ENCODE measurements around the gene SEC61A2. TPM values are rescaled to one million over a fixed set of nuclear protein-coding genes. Genes with fewer than 3 reads are reported as not detected.

SEC61A2 gene
- total RNA-seq, 3 donors from 2014 or later (not counting 1 experiment from before 2014, with no cell fraction given) = 16.6 to 22.2 (median 17.4) TPM

DNA sequence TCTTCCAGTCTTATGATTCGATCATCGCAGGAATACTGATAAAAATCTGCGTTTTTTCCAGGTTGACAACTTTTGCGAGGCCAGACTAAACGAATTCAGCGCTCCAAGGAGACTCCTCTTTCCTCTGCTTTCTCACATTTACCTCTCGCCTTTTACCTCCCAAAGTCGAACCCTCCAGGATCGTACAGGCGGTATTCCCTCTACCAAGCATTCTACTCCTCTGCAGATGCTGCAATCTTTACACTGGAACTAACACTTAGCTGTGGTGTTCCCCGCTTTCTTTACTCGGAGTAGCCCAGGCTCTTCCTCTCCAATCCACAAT, 65.8 kb downstream of the SEC61A2 start:
- Mint-ChIP-seq H3K27me3 (ENCODE audit: low read depth in 2 of 2) (no peaks in the 10 kb centered on the region), H3K4me1 (peaks cover 48 to 54% of the 10 kb centered on the region in 2 donors), H3K9me3 (no peaks in the 10 kb centered on the region), H3K27ac (peak overlapping the region; percentile 97 to 99), H3K4me3 (peak overlapping the region; percentile 98), H3K36me3 (no peaks in the 10 kb centered on the region)
- intact Hi-C loops (cut with micrococcal nuclease) = loop anchor here (2.0 to 10.0 kb wide), 4 partner anchors 63 to 910 kb away; partner anchors contain the start of genes OPTN and UPF2
- peaks cover 20% of the 10 kb centered on the region for H3K4me1 ChIP-seq (ENCODE audit: control insufficient read depth, insufficient read depth, low read length)
- H3K27ac ChIP-seq (ENCODE audit: low read length) = peak overlapping the region; percentile 93
- H3K36me3 ChIP-seq (ENCODE audit: control insufficient read depth, insufficient read depth, low read length) = peaks cover 9% of the 10 kb centered on the region
- TF ChIP-seq, protein P1, sequence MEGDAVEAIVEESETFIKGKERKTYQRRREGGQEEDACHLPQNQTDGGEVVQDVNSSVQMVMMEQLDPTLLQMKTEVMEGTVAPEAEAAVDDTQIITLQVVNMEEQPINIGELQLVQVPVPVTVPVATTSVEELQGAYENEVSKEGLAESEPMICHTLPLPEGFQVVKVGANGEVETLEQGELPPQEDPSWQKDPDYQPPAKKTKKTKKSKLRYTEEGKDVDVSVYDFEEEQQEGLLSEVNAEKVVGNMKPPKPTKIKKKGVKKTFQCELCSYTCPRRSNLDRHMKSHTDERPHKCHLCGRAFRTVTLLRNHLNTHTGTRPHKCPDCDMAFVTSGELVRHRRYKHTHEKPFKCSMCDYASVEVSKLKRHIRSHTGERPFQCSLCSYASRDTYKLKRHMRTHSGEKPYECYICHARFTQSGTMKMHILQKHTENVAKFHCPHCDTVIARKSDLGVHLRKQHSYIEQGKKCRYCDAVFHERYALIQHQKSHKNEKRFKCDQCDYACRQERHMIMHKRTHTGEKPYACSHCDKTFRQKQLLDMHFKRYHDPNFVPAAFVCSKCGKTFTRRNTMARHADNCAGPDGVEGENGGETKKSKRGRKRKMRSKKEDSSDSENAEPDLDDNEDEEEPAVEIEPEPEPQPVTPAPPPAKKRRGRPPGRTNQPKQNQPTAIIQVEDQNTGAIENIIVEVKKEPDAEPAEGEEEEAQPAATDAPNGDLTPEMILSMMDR (IDR thresholded peaks at IDR 0.05) = no peak
- H3K27me3 ChIP-seq (ENCODE audit: control insufficient read depth, insufficient read depth, low read length) = no peaks in the 10 kb centered on the region
- WGBS (ENCODE audit: insufficient coverage) = 0% methylated on average over 12 of the region's 12 CpGs
- DNase-seq = no peak
- peak overlapping the region; percentile 92 for H3K4me3 ChIP-seq (ENCODE audit: low read length)
- no peaks in the 10 kb centered on the region for H3K9me3 ChIP-seq (ENCODE audit: control insufficient read depth, insufficient read depth, low read length)
- peak in 2 of 3 donors; percentile 3 to 4 for ATAC-seq

DNA sequence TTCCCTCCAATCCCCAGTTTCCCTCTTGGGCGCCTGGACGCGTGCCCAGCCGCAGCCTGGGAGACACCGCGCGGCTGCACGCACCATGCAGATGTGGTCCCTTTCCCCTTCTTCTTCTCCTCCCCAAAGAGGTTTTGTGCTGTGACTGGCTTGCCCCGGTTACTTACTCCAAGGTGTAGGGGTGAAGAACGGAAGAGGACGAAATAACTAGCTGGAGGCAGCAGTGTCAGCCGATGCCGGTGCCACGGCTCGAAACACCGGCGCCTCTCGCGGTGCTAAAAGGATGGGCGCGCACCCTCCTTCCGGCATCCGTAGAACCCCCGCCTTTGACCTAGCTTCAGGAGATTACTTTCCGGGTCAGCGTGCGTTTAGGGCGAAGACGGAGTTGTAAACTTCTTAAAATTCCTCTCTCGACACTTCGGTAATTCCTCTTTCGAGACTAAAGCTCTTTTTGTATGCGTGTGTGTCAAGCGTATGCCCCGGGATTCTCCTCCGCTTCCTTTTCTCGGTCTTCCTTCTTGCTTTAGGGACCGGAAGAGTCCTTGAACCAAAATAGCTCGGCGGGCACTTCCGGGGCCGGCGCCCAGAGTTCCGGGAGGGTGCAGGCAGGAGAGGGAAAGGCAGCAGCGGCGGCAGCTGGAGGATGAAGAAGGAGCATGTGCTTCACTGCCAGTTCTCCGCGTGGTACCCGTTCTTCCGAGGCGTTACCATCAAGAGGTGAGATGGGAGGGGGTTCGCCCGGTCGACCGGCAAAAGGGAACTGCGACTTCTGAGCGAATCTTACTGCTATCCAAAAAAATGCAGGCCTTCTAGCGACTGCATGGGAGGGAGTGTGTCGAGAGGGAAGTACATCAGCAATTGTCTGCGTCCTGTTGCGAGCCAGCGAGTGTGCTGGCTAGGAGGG, 66.4 kb downstream of the SEC61A2 start, which contains the start of the genes CDC123 and NUDT5:
CDC123 (plus strand) TSS at position 586 of the 904 bp plus-strand sequence; CDS start at position 644, 58 bp downstream.
NUDT5 (minus strand) TSS at position 289 of the 904 bp plus-strand sequence. CDS start 9,600 bp downstream, outside the sequence.
- H3K27ac Mint-ChIP-seq = peak within 1 kb of the TSS; percentile 97 to 99

DNA sequence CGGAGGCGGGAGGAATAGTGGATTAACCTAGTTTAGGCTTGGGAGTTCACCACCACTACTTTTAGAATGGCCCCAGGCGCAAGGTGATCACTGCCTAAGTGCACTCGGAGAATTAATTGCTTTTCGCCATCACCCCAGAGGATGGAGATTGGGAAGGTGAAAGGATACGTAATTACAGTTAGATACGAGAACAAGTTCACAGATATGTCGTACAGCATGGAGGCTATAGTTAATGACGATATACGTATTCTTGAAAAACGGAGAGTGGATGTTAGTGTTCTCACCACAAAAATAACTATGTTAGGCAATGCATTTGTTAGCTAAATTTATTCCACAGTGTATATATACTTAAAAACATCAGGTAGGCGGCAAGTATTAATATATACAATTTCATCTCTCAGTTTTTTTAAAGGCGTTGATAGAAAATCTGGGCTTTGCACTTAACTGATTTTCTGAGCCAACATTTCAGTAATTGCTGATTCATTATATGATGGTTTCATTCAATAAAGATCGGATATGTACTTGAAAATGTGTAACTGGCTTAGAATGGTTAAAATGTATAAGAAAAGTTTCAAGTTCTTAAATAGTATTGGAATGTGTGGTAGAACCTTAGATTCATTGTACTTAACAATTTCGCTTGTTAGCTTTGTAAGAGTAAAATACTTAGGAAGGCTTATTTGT, 67.2 kb downstream of the SEC61A2 start:
- peak overlapping the region; percentile 97 to 99 for H3K27ac Mint-ChIP-seq
- peak overlapping the region; percentile 98 for H3K4me3 Mint-ChIP-seq
- Histone ChIP-seq H3K27me3 (ENCODE audit: control insufficient read depth, insufficient read depth, low read length) (no peaks in the 10 kb centered on the region), H3K4me3 (ENCODE audit: low read length) (peak overlapping the region; percentile 92), H3K4me1 (ENCODE audit: control insufficient read depth, insufficient read depth, low read length) (peaks cover 26% of the 10 kb centered on the region), H3K27ac (ENCODE audit: low read length) (peak overlapping the region; percentile 93), H3K36me3 (ENCODE audit: control insufficient read depth, insufficient read depth, low read length) (peaks cover 13% of the 10 kb centered on the region), H3K9me3 (ENCODE audit: control insufficient read depth, insufficient read depth, low read length) (no peaks in the 10 kb centered on the region)
- WGBS (ENCODE audit: insufficient coverage) = 10% methylated on average over 14 of the region's 15 CpGs
- H3K27me3 Mint-ChIP-seq (ENCODE audit: low read depth in 2 of 2) = no peaks in the 10 kb centered on the region
- no peak for ATAC-seq
- intact Hi-C loops (cut with micrococcal nuclease) = loop anchor here (5.0 to 10.0 kb wide), 2 partner anchors 64 to 908 kb away; partner anchors contain the start of gene OPTN
- TF ChIP-seq, protein P1 (IDR thresholded peaks at IDR 0.05) = no peak
- peaks cover 51 to 63% of the 10 kb centered on the region in 2 donors for H3K4me1 Mint-ChIP-seq
- no peaks in the 10 kb centered on the region for H3K36me3 Mint-ChIP-seq
- no peak for DNase-seq
- H3K9me3 Mint-ChIP-seq = no peaks in the 10 kb centered on the region

More for the DNA sequence above, 66.4 kb downstream of the SEC61A2 start, which contains the start of the genes CDC123 and NUDT5:
- intact Hi-C loops (cut with micrococcal nuclease) = loop anchor here (2.0 to 10.0 kb wide), 4 partner anchors 64 to 909 kb away; partner anchors contain the start of genes OPTN and UPF2
- H3K4me1 ChIP-seq (ENCODE audit: control insufficient read depth, insufficient read depth, low read length) = peaks cover 20% of the 10 kb centered on the region
- peak within 1 kb of the TSS; percentile 93 for H3K27ac ChIP-seq (ENCODE audit: low read length)
- H3K9me3 ChIP-seq (ENCODE audit: control insufficient read depth, insufficient read depth, low read length) = no peaks in the 10 kb centered on the region
- Mint-ChIP-seq H3K36me3 (no peaks in the 10 kb centered on the region), H3K9me3 (no peaks in the 10 kb centered on the region), H3K27me3 (ENCODE audit: low read depth in 2 of 2) (no peaks in the 10 kb centered on the region), H3K4me1 (peaks cover 48 to 55% of the 10 kb centered on the region in 2 donors), H3K4me3 (peak within 1 kb of the TSS; percentile 98)
- DNase-seq (peak; percentile 76 to 92), ATAC-seq (peak; percentile 93 to 96 (median 94))
- H3K36me3 ChIP-seq (ENCODE audit: control insufficient read depth, insufficient read depth, low read length) = peaks cover 11% of the 10 kb centered on the region
- peak within 1 kb of the TSS; percentile 92 for H3K4me3 ChIP-seq (ENCODE audit: low read length)
- WGBS (ENCODE audit: insufficient coverage) = under 1% methylated on average over 62 of the region's 62 CpGs
- TF ChIP-seq, protein P1 (IDR thresholded peaks at IDR 0.05) = no peak
- no peaks in the 10 kb centered on the region for H3K27me3 ChIP-seq (ENCODE audit: control insufficient read depth, insufficient read depth, low read length)

Data from natural killer cell (primary cell).